PFSK-1 (cell line): Measurements from ENCODE around the gene ARFGAP3.

Experiments
- FOXP2 ChIP-seq: optimal IDR thresholded peaks from 2 replicates; pipeline ENCODE3; 2011; ENCODE audit warnings: borderline replicate concordance, control low read depth, inconsistent platforms; ENCODE audit not compliant: insufficient read depth; ENCODE audit errors: extremely low read length, extremely low read depth
- POLR2AphosphoS5 ChIP-seq: IDR thresholded peaks from 2 replicates; pipeline ENCODE4 v1.6.1; 2012; ENCODE audit warnings: low read depth, mild to moderate bottlenecking, control low read depth, low read length, moderate library complexity
- SIN3A ChIP-seq: IDR thresholded peaks from 2 replicates; pipeline ENCODE4 v1.6.1; 2012; ENCODE audit warnings: mild to moderate bottlenecking, low read length, moderate library complexity, borderline replicate concordance; ENCODE audit not compliant: insufficient read depth
- TAF1 ChIP-seq: IDR thresholded peaks from 2 replicates; pipeline ENCODE4 v1.6.1; 2012; ENCODE audit warnings: low read length, control low read depth, borderline replicate concordance; ENCODE audit not compliant: insufficient read depth
- TF ChIP-seq, protein P1 (sequence below), 2 experiments: IDR thresholded peaks; 2 replicates each; pipeline versions ENCODE4 v1.6.1 to v1.8.0; 2011 to 2012; ENCODE audit warnings: low read depth in 2 of 2, low read length in 2 of 2, control low read depth in 1 of 2, inconsistent platforms in 1 of 2, mild to moderate bottlenecking in 1 of 2, moderate library complexity in 1 of 2; ENCODE audit not compliant: insufficient read depth in 1 of 2

ARFGAP3 gene

DNA sequence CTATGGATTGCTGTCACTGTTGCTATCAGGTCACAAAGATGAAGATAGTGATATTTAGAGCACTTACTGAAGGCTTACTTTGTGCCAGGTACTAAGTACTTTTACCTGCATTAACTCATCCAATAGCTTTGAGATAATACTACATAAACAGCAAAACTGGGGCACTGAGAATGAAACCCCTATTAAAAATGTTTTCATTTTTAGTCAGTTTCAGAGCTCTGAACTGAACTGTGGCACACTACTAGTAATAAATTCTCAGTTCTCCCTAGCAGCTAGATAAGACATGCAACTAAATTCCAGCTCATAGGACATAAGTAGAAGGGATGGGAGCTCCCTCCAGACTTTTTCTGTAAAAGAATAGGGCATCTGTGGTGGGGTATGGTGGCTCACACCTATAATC, 24.0 kb downstream of the ARFGAP3 start:
- TF ChIP-seq, protein P1, sequence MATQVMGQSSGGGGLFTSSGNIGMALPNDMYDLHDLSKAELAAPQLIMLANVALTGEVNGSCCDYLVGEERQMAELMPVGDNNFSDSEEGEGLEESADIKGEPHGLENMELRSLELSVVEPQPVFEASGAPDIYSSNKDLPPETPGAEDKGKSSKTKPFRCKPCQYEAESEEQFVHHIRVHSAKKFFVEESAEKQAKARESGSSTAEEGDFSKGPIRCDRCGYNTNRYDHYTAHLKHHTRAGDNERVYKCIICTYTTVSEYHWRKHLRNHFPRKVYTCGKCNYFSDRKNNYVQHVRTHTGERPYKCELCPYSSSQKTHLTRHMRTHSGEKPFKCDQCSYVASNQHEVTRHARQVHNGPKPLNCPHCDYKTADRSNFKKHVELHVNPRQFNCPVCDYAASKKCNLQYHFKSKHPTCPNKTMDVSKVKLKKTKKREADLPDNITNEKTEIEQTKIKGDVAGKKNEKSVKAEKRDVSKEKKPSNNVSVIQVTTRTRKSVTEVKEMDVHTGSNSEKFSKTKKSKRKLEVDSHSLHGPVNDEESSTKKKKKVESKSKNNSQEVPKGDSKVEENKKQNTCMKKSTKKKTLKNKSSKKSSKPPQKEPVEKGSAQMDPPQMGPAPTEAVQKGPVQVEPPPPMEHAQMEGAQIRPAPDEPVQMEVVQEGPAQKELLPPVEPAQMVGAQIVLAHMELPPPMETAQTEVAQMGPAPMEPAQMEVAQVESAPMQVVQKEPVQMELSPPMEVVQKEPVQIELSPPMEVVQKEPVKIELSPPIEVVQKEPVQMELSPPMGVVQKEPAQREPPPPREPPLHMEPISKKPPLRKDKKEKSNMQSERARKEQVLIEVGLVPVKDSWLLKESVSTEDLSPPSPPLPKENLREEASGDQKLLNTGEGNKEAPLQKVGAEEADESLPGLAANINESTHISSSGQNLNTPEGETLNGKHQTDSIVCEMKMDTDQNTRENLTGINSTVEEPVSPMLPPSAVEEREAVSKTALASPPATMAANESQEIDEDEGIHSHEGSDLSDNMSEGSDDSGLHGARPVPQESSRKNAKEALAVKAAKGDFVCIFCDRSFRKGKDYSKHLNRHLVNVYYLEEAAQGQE (IDR thresholded peaks at IDR 0.05; ENCODE audit: insufficient read depth in 1 of 2, low read depth in 2 of 2, low read length in 2 of 2) = no peak
- TF ChIP-seq TAF1 = no peak

DNA sequence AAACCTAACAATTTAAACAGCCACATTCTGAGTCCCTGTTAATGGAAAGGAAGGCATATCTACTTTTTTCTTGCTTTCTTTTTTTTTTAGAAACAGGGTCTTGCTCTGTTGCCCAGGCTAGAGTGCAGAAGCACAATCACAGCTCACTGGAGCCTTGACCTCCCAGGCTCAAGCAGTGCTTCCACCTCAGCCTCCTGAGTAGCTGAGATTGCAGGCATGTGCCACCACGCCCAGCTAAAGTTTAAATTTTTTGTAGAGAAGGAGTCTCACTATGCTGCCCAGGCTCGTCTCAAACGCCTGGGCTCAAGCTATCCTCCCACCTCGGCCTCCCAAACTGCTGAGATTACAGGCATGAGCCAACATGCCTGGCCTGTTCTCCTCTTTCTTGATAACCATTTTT, 25.4 kb downstream of the ARFGAP3 start:
- TF ChIP-seq FOXP2 (no peak), SIN3A (no peak), POLR2AphosphoS5 (no peak), TAF1 (no peak)
- TF ChIP-seq, protein P1 (IDR thresholded peaks at IDR 0.05; ENCODE audit: insufficient read depth in 1 of 2, low read depth in 2 of 2, low read length in 2 of 2) = no peak

DNA sequence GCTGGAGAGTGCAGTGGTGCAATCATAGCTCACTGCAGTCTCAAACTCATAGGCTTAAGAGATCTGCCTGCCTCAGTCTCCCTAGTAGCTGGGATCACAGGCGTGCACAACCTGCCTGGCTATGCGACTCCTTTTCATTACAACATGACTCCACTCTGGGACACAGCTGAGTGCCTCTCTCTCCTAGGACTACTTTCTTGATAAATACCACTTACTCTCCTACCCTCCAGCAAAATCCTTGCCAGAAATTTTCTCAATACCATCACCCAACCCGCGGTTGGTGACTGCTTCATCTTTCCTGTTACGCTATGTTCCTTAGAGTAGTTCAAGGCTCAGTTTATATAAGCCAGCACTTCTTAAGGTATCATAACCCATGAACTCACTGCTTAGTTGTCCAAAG, 26.9 kb downstream of the ARFGAP3 start:
- TF ChIP-seq POLR2AphosphoS5 (no peak), TAF1 (no peak), SIN3A (no peak), FOXP2 (no peak)
- TF ChIP-seq, protein P1 (IDR thresholded peaks at IDR 0.05; ENCODE audit: insufficient read depth in 1 of 2, low read depth in 2 of 2, low read length in 2 of 2) = no peak

DNA sequence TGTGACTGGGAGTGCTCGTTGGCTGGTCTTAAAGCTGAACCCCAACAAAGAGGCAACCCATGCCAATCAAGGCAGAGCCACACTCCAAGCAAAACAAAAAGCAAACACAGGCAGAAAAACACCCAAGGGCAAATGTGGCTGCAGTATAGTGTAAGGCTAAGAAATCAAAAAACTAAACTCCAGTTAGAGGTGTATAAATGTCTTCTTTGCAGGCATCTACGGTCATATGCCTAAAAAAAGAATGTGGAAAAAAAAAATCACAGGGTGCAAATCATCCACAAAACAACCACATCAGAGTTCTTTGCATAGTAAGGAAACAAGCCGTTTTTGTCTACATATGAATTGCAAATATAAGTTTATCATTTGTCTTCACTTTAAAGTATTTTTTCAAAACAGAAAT, 27.8 kb downstream of the ARFGAP3 start:
- TF ChIP-seq, protein P1 (IDR thresholded peaks at IDR 0.05; ENCODE audit: insufficient read depth in 1 of 2, low read depth in 2 of 2, low read length in 2 of 2) = no peak
- TF ChIP-seq POLR2AphosphoS5 (no peak), TAF1 (no peak), FOXP2 (no peak), SIN3A (no peak)

DNA sequence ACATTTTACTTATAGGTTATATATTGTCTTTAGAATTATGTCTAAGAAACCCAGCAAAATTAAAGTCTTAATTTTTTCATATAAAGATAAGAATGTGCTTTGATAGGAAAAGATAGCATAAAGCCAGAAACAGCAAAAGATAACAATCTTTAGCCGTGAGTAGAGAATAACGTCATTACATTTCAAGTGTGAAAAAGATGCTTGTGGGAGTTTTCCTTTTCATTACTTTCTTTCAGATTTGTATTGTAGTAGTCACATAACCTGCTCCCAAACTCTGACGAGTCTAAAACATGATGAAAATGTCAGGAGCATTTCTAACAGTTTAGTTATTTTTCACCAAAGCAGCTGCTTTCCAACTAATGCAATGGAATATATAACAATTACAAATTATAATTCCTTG, 31.3 kb downstream of the ARFGAP3 start:
- TF ChIP-seq SIN3A (no peak), FOXP2 (no peak), TAF1 (no peak), POLR2AphosphoS5 (no peak)
- TF ChIP-seq, protein P1 (IDR thresholded peaks at IDR 0.05; ENCODE audit: insufficient read depth in 1 of 2, low read depth in 2 of 2, low read length in 2 of 2) = no peak
